Measurements from ENCODE around the gene DNAH7.

DNAH7 gene

GRCh38 chr2:195864316-195864715, 204.3 kb downstream of the DNAH7 start:
- no peak for DNase-seq (ENCODE audit: low spot score)
- Histone ChIP-seq H3K4me1 (ENCODE audit: control insufficient read depth in 2 of 2, insufficient read depth in 1 of 2, low read depth in 1 of 2, low read length in 2 of 2) (no peaks in the 10 kb centered on the region), H3K9ac (ENCODE audit: low read depth, low read length, poor library complexity) (no peak overlapping the region), H3K18ac (ENCODE audit: low read length) (no peak overlapping the region), H2AK5ac (ENCODE audit: low read depth, low read length) (no peak overlapping the region), H3K27me3 (ENCODE audit: control insufficient read depth in 3 of 3, insufficient read depth in 3 of 3, low read depth in 1 of 3, low read length in 3 of 3) (no peaks in the 10 kb centered on the region), H4K91ac (ENCODE audit: low read depth, low read length, poor library complexity) (no peak overlapping the region), H2BK5ac (ENCODE audit: low read length) (no peak overlapping the region), H3K14ac (ENCODE audit: low read length) (no peak overlapping the region), H3K4me2 (ENCODE audit: insufficient read depth, low read length, poor library complexity, severe bottlenecking) (no peak overlapping the region), H3K4ac (ENCODE audit: low read length) (no peak overlapping the region), H2BK120ac (ENCODE audit: low read depth, low read length) (no peak overlapping the region), H4K8ac (ENCODE audit: low read depth, low read length) (no peak overlapping the region), H3K4me3 (ENCODE audit: low read length in 2 of 2) (no peak overlapping the region), H2BK15ac (ENCODE audit: low read length) (no peak overlapping the region), H2BK12ac (ENCODE audit: low read length) (no peak overlapping the region), H3K36me3 (replicated peaks in 1 of 2; ENCODE audit: control insufficient read depth in 2 of 2, insufficient read depth in 2 of 2, low read length in 2 of 2) (no peaks in the 10 kb centered on the region), H3K23ac (ENCODE audit: low read depth, low read length, poor library complexity) (no peak overlapping the region), H3K79me1 (ENCODE audit: low read depth, low read length) (no peaks in the 10 kb centered on the region), H2AFZ (ENCODE audit: low read length) (no peak overlapping the region), H3K9me3 (replicated peaks in 1 of 2; ENCODE audit: control insufficient read depth in 2 of 2, insufficient read depth in 1 of 2, low read depth in 1 of 2, low read length in 2 of 2) (no peaks in the 10 kb centered on the region), H3K27ac (replicated peaks; ENCODE audit: low read length) (no peak overlapping the region)
- WGBS, 2 donors (ENCODE audit: extremely low coverage in 2 of 2, insufficient read length in 2 of 2, insufficient replicate concordance in 1 of 2) = no CpG with 5 or more reads among the region's 6 CpGs

- Histone ChIP-seq H3K79me1 (ENCODE audit: low read depth, low read length) (no peaks in the 10 kb centered on the region), H3K4me1 (ENCODE audit: control insufficient read depth in 2 of 2, insufficient read depth in 1 of 2, low read depth in 1 of 2, low read length in 2 of 2) (no peaks in the 10 kb centered on the region), H2BK5ac (ENCODE audit: low read length) (no peak overlapping the region), H3K4me2 (ENCODE audit: insufficient read depth, low read length, poor library complexity, severe bottlenecking) (no peak overlapping the region), H4K91ac (ENCODE audit: low read depth, low read length, poor library complexity) (no peak overlapping the region), H2AFZ (ENCODE audit: low read length) (peak overlapping the region; percentile 12), H3K9ac (ENCODE audit: low read depth, low read length, poor library complexity) (no peak overlapping the region), H3K36me3 (replicated peaks in 1 of 2; ENCODE audit: control insufficient read depth in 2 of 2, insufficient read depth in 2 of 2, low read length in 2 of 2) (no peaks in the 10 kb centered on the region), H2BK15ac (ENCODE audit: low read length) (no peak overlapping the region), H3K18ac (ENCODE audit: low read length) (no peak overlapping the region), H3K23ac (ENCODE audit: low read depth, low read length, poor library complexity) (no peak overlapping the region), H3K4me3 (ENCODE audit: low read length in 2 of 2) (no peak overlapping the region), H4K8ac (ENCODE audit: low read depth, low read length) (no peak overlapping the region), H2BK12ac (ENCODE audit: low read length) (no peak overlapping the region), H2AK5ac (ENCODE audit: low read depth, low read length) (no peak overlapping the region), H3K9me3 (replicated peaks in 1 of 2; ENCODE audit: control insufficient read depth in 2 of 2, insufficient read depth in 1 of 2, low read depth in 1 of 2, low read length in 2 of 2) (no peaks in the 10 kb centered on the region), H3K14ac (ENCODE audit: low read length) (no peak overlapping the region), H3K27ac (replicated peaks; ENCODE audit: low read length) (no peak overlapping the region), H3K4ac (ENCODE audit: low read length) (no peak overlapping the region), H2BK120ac (ENCODE audit: low read depth, low read length) (no peak overlapping the region), H3K27me3 (ENCODE audit: control insufficient read depth in 3 of 3, insufficient read depth in 3 of 3, low read depth in 1 of 3, low read length in 3 of 3) (no peaks in the 10 kb centered on the region)
- no peak for DNase-seq (ENCODE audit: low spot score)
- no CpG with 5 or more reads among the region's 4 CpGs for WGBS, 2 donors (ENCODE audit: extremely low coverage in 2 of 2, insufficient read length in 2 of 2, insufficient replicate concordance in 1 of 2)
Observed at GRCh38 chr2:195863564-195863963, 205.1 kb downstream of the DNAH7 start.

- Histone ChIP-seq H3K36me3 (replicated peaks in 1 of 2; ENCODE audit: control insufficient read depth in 2 of 2, insufficient read depth in 2 of 2, low read length in 2 of 2) (no peaks in the 10 kb centered on the region), H2AK5ac (ENCODE audit: low read depth, low read length) (no peak overlapping the region), H2BK12ac (ENCODE audit: low read length) (no peak overlapping the region), H3K4me1 (ENCODE audit: control insufficient read depth in 2 of 2, insufficient read depth in 1 of 2, low read depth in 1 of 2, low read length in 2 of 2) (no peaks in the 10 kb centered on the region), H3K79me1 (ENCODE audit: low read depth, low read length) (no peaks in the 10 kb centered on the region), H3K27me3 (ENCODE audit: control insufficient read depth in 3 of 3, insufficient read depth in 3 of 3, low read depth in 1 of 3, low read length in 3 of 3) (no peaks in the 10 kb centered on the region), H3K14ac (ENCODE audit: low read length) (no peak overlapping the region), H4K91ac (ENCODE audit: low read depth, low read length, poor library complexity) (no peak overlapping the region), H3K23ac (ENCODE audit: low read depth, low read length, poor library complexity) (no peak overlapping the region), H2AFZ (ENCODE audit: low read length) (peak overlapping the region; percentile 12), H2BK120ac (ENCODE audit: low read depth, low read length) (no peak overlapping the region), H3K4me2 (ENCODE audit: insufficient read depth, low read length, poor library complexity, severe bottlenecking) (no peak overlapping the region), H3K27ac (replicated peaks; ENCODE audit: low read length) (no peak overlapping the region), H3K9me3 (replicated peaks in 1 of 2; ENCODE audit: control insufficient read depth in 2 of 2, insufficient read depth in 1 of 2, low read depth in 1 of 2, low read length in 2 of 2) (no peaks in the 10 kb centered on the region), H2BK5ac (ENCODE audit: low read length) (no peak overlapping the region), H3K4me3 (ENCODE audit: low read length in 2 of 2) (no peak overlapping the region), H3K18ac (ENCODE audit: low read length) (no peak overlapping the region), H3K4ac (ENCODE audit: low read length) (no peak overlapping the region), H4K8ac (ENCODE audit: low read depth, low read length) (no peak overlapping the region), H2BK15ac (ENCODE audit: low read length) (no peak overlapping the region), H3K9ac (ENCODE audit: low read depth, low read length, poor library complexity) (no peak overlapping the region)
- DNase-seq (ENCODE audit: low spot score) = no peak
- no CpG with 5 or more reads among the region's 3 CpGs for WGBS, 2 donors (ENCODE audit: extremely low coverage in 2 of 2, insufficient read length in 2 of 2, insufficient replicate concordance in 1 of 2)
Observed at GRCh38 chr2:195863121-195863520, 205.5 kb downstream of the DNAH7 start.

GRCh38 chr2:195861821-195862220, 206.8 kb downstream of the DNAH7 start:
- no CpG with 5 or more reads among the region's 5 CpGs for WGBS, 2 donors (ENCODE audit: extremely low coverage in 2 of 2, insufficient read length in 2 of 2, insufficient replicate concordance in 1 of 2)
- no peak overlapping the region for H4K91ac ChIP-seq (ENCODE audit: low read depth, low read length, poor library complexity)

More at GRCh38 chr2:195861821-195862220, 206.8 kb downstream of the DNAH7 start:
- DNase-seq (ENCODE audit: low spot score) = no peak
- Histone ChIP-seq H3K4me1 (ENCODE audit: control insufficient read depth in 2 of 2, insufficient read depth in 1 of 2, low read depth in 1 of 2, low read length in 2 of 2) (no peaks in the 10 kb centered on the region), H3K36me3 (replicated peaks in 1 of 2; ENCODE audit: control insufficient read depth in 2 of 2, insufficient read depth in 2 of 2, low read length in 2 of 2) (no peaks in the 10 kb centered on the region), H2BK120ac (ENCODE audit: low read depth, low read length) (no peak overlapping the region), H3K27me3 (ENCODE audit: control insufficient read depth in 3 of 3, insufficient read depth in 3 of 3, low read depth in 1 of 3, low read length in 3 of 3) (no peaks in the 10 kb centered on the region), H2BK12ac (ENCODE audit: low read length) (no peak overlapping the region), H3K23ac (ENCODE audit: low read depth, low read length, poor library complexity) (no peak overlapping the region), H3K4ac (ENCODE audit: low read length) (no peak overlapping the region), H2BK15ac (ENCODE audit: low read length) (no peak overlapping the region), H3K9ac (ENCODE audit: low read depth, low read length, poor library complexity) (no peak overlapping the region), H3K27ac (replicated peaks; ENCODE audit: low read length) (no peak overlapping the region), H4K8ac (ENCODE audit: low read depth, low read length) (no peak overlapping the region), H3K4me2 (ENCODE audit: insufficient read depth, low read length, poor library complexity, severe bottlenecking) (no peak overlapping the region), H3K18ac (ENCODE audit: low read length) (no peak overlapping the region), H2BK5ac (ENCODE audit: low read length) (no peak overlapping the region), H3K14ac (ENCODE audit: low read length) (no peak overlapping the region), H2AFZ (ENCODE audit: low read length) (no peak overlapping the region), H3K79me1 (ENCODE audit: low read depth, low read length) (no peaks in the 10 kb centered on the region), H2AK5ac (ENCODE audit: low read depth, low read length) (no peak overlapping the region), H3K4me3 (ENCODE audit: low read length in 2 of 2) (no peak overlapping the region), H3K9me3 (replicated peaks in 1 of 2; ENCODE audit: control insufficient read depth in 2 of 2, insufficient read depth in 1 of 2, low read depth in 1 of 2, low read length in 2 of 2) (no peaks in the 10 kb centered on the region)

Data from neuronal stem cell (in vitro differentiated cells).